ENCODE data around the gene HDAC11. TPM values are rescaled to one million over a fixed set of nuclear protein-coding genes. Genes with fewer than 3 reads are reported as not detected.

Gene HDAC11
- total RNA-seq, 4 donors from 2014 or later: 20.6 to 28.3 (median 22.8) TPM

DNA sequence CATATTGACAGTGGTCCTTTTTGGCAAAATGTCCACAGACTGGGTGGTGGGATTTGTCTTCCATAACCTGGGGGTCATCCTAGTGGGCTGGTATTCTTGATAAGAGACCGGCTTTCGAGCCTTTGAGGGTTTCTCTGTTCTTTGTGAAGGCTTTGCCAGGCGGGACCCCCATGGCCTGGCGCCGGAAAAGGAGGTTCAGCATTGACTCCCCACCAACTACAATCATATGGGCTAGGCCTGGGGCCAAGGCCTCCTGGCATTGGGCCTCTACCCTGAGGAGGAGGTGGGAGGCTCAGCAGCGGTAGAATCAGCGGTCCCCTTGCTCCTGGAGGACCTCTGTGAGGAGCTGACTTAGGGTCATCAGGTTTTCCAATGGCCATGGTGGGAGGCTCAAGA lies 19.8 kb upstream of the HDAC11 start:
- TF ChIP-seq, protein P1, sequence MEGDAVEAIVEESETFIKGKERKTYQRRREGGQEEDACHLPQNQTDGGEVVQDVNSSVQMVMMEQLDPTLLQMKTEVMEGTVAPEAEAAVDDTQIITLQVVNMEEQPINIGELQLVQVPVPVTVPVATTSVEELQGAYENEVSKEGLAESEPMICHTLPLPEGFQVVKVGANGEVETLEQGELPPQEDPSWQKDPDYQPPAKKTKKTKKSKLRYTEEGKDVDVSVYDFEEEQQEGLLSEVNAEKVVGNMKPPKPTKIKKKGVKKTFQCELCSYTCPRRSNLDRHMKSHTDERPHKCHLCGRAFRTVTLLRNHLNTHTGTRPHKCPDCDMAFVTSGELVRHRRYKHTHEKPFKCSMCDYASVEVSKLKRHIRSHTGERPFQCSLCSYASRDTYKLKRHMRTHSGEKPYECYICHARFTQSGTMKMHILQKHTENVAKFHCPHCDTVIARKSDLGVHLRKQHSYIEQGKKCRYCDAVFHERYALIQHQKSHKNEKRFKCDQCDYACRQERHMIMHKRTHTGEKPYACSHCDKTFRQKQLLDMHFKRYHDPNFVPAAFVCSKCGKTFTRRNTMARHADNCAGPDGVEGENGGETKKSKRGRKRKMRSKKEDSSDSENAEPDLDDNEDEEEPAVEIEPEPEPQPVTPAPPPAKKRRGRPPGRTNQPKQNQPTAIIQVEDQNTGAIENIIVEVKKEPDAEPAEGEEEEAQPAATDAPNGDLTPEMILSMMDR (IDR thresholded peaks at IDR 0.05): no peak
- TF ChIP-seq POLR2A (IDR thresholded peaks at IDR 0.05): no peak
- DNase-seq (ENCODE audit: low spot score in 2 of 2): no peak
- no peak overlapping the region for H3K4me3 ChIP-seq (ENCODE audit: low read depth, poor library complexity, severe bottlenecking)
- WGBS, 2 donors: 99 to 100% methylated on average over 4 to 7 of the region's 7 CpGs
- intact Hi-C loops (cut with DNase I; ENCODE audit: low total_unique reads): no loop called here

GRCh38 chr3:13461169-13462124 lies 18.7 kb upstream of the HDAC11 start:
- WGBS, 2 donors: 54 to 63% methylated on average over 14 of the region's 14 CpGs
- H3K4me3 ChIP-seq (ENCODE audit: low read depth, poor library complexity, severe bottlenecking): no peak overlapping the region
- TF ChIP-seq, protein P1 (IDR thresholded peaks at IDR 0.05): no peak
- TF ChIP-seq POLR2A (IDR thresholded peaks at IDR 0.05): no peak
- intact Hi-C loops (cut with DNase I; ENCODE audit: low total_unique reads): no loop called here
- DNase-seq (ENCODE audit: low spot score in 2 of 2): no peak

GRCh38 chr3:13462125-13462629 lies 17.9 kb upstream of the HDAC11 start:
- DNase-seq (ENCODE audit: low spot score in 2 of 2): no peak
- 80 to 84% methylated on average over 8 of the region's 8 CpGs for WGBS, 2 donors
- H3K4me3 ChIP-seq (ENCODE audit: low read depth, poor library complexity, severe bottlenecking): no peak overlapping the region
- intact Hi-C loops (cut with DNase I; ENCODE audit: low total_unique reads): no loop called here
- no peak for TF ChIP-seq POLR2A (IDR thresholded peaks at IDR 0.05)
- TF ChIP-seq, protein P1 (IDR thresholded peaks at IDR 0.05): no peak

DNA sequence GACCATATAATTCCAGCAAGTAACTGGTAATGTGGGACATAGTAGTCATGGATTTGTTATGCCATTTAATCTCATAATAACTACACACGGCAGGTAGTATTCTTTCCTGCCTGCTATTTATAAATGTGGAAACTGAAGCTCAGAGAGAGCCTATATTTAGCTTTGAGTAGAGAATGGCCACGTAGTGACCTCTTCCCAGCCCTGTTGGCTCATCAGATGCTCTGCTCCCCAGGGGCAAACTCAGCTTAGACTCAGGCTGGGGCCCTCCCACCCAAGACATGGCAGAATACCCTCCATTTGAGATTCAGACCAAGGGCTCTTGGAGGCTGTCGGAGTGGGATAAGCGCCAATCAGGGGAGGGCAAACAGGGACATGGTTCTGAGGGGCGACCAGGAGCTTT lies 17.3 kb upstream of the HDAC11 start:
- TF ChIP-seq, protein P1 (IDR thresholded peaks at IDR 0.05): no peak
- TF ChIP-seq POLR2A (IDR thresholded peaks at IDR 0.05): no peak
- H3K4me3 ChIP-seq (ENCODE audit: low read depth, poor library complexity, severe bottlenecking): no peak overlapping the region
- intact Hi-C loops (cut with DNase I; ENCODE audit: low total_unique reads): no loop called here
- no peak for DNase-seq (ENCODE audit: low spot score in 2 of 2)
- 64 to 75% methylated on average over 5 of the region's 5 CpGs for WGBS, 2 donors

- 71% methylated on average over 11 of the region's 11 CpGs for WGBS, 2 donors
- TF ChIP-seq, protein P1 (IDR thresholded peaks at IDR 0.05): no peak
- no peak for TF ChIP-seq POLR2A (IDR thresholded peaks at IDR 0.05)
- no peak for DNase-seq (ENCODE audit: low spot score in 2 of 2)
- H3K4me3 ChIP-seq (ENCODE audit: low read depth, poor library complexity, severe bottlenecking): no peak overlapping the region
- intact Hi-C loops (cut with DNase I; ENCODE audit: low total_unique reads): no loop called here
Observed at GRCh38 chr3:13463618-13464400, 16.3 kb upstream of the HDAC11 start.
